ENCODE data around the gene EXOC6. TPM values are rescaled to one million over a fixed set of nuclear protein-coding genes. Genes with fewer than 3 reads are reported as not detected.

EXOC6 gene
- total RNA-seq, 1 donor from 2014 or later = 13.9 TPM

DNA sequence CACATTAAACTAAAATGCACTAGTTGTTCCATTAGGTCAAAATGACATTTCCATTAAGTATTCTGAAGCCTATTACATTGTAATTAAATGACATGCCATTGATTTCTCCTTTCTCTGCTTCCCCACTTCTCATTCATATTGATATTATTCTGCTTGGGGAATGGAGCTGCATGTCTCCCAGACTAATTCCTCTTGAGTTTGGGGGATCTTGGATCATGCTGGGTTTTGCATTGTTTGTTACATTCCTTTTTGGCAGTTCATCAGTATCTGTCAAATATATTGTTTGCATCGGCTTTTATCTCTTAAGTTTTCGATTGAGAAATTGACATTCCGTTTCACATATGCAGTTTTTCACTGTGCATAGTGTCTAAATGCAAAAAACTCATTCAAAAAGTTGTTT, 147.2 kb downstream of the EXOC6 start:
- intact Hi-C loops (cut with micrococcal nuclease) = no loop called here

DNA sequence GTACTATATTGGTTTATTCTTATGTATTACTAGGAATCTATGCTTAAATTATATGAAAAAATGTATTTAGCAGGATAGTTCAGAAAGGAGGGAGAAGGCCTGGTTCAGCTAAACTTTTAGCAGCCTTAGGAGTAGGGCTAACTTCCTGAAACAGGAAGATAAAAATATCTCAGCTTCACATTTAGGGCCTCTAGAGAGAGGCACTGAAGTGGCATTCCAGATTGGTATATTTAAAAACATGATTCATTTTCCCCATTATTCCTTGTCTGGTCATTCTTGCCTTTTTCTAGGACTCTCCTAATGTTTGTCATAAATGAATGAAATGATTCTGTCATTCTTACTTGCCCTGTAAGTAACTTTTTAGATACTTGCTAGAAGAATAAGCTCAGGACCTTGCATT, 149.3 kb downstream of the EXOC6 start:
- intact Hi-C loops (cut with micrococcal nuclease) = no loop called here

DNA sequence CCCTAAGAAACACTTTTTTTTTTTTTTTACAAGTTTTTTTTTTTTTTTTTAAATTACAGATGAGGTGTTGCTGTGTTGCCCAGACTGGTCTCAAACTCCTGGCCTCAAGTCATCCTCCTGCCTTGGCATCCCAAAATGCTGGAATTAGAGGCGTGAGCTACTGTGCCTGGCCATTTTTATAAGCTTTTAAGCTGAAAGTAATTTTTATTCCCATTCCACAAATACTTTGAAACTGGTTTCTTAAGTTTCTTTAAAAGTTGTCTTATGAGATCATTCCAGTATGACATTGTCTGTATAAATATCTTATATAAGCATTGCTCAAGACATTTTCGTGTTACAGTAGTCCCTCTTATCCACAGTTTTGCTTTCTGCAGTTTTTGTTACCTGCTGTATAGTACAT, 150.9 kb downstream of the EXOC6 start:
- intact Hi-C loops (cut with micrococcal nuclease) = no loop called here

- intact Hi-C loops (cut with micrococcal nuclease) = loop anchor here (5.0 kb wide), 1 partner anchor 346 kb away; no protein-coding TSS in a partner anchor
Measured at GRCh38 chr10:93006435-93007039, 158.2 kb downstream of the EXOC6 start.

DNA sequence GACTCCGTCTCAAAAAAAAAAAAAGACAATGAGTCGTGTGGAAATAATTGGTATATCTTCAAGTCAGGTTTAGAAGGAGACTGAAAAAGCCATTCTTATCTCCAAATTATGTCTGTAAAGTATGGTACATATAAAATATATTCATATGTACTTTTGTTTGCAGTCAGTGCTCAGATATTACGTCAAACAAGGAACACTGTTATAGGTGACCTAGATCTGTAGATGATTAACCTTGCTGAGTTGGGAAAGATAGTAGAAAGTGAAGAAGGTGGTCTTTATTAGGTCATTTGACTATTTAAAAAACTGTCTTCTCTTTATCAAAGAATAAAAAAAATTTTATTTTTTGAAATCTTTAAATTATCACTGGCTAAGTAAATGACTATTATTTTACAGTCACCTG, 167.4 kb downstream of the EXOC6 start:
- intact Hi-C loops (cut with micrococcal nuclease) = no loop called here

GRCh38 chr10:93023013-93023650, 174.8 kb downstream of the EXOC6 start:
- intact Hi-C loops (cut with micrococcal nuclease) = no loop called here

DNA sequence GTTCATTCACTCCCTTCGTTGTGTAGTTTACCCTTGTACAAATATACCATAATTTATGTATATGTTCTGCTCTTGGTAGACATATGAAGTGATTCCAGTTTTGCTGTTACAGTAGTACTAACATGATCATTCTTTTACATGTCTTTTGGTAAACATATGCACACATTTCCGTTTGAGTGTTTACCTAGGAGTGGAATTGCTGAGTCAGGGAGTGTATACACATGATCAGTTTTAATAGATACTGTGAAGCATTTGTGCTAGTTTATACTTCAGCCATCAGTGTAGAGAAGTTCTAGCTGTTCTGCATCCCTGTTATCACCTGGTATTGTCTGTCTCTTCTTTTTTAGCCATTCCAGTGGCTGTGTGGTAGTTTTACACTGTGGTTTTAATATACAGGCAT, 177.8 kb downstream of the EXOC6 start:
- intact Hi-C loops (cut with micrococcal nuclease) = no loop called here

GRCh38 chr10:93027508-93027907, 179.2 kb downstream of the EXOC6 start:
- intact Hi-C loops (cut with micrococcal nuclease) = no loop called here

DNA sequence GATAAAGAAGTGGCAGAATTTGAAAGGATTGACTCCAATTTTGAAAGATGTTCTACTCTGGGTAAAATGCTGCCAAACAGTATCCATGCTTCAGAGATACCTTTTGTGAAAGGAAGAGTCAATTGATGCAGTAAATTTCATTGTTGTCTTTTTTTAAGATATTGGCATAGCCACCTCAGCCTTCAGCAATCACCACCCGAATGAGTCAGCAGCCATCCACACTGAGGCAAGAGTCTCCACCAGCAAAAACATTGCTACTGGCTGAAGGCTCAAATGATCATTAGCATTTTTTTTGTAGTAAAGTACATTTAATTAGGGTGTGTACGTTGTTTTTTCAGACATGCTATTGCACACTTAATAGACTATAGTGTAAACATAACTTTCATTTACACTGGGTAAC, 180.6 kb downstream of the EXOC6 start:
- intact Hi-C loops (cut with micrococcal nuclease) = no loop called here

GRCh38 chr10:93030409-93030808, 182.1 kb downstream of the EXOC6 start:
- intact Hi-C loops (cut with micrococcal nuclease) = no loop called here

DNA sequence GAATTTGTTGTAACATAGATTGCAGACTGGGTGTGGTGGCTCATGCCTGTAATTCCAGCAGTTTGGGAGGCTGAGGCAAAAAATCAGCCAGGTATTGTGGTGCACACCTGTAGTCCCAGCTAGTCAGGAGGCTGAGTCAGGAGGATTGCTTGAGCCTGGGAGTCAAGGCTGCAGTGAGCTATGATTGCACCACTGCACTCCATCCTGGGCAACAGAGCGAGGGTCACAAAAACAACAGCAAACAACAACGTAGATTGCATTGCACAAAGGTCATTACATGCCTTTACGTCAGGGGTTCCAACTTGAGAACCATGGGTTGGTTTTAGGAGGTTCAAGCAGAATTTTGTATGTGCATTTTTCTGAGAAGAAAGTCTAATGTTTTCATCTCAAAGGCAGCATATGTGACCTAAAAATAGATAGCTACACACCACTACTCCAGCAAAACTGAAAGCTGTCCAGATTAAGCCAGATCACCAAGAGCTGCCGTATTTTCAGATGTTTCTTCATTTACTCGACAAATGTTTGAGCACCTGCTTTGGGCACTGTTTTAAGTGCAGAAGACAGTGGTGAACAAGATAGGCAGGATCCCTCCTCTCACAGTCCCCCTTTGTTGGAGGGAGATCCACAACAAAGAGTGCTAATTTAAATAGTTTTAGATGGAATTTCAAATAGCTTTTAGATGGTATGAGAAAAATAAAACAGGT, 183.9 kb downstream of the EXOC6 start:
- intact Hi-C loops (cut with micrococcal nuclease) = no loop called here

GRCh38 chr10:93032809-93033137, 184.5 kb downstream of the EXOC6 start:
- intact Hi-C loops (cut with micrococcal nuclease) = no loop called here

GRCh38 chr10:93034426-93034825, 186.1 kb downstream of the EXOC6 start:
- intact Hi-C loops (cut with micrococcal nuclease) = no loop called here

- intact Hi-C loops (cut with micrococcal nuclease) = loop anchor here (1.0 kb wide), 1 partner anchor 154 kb away; no protein-coding TSS in a partner anchor
Measured at GRCh38 chr10:93039110-93039509, 190.8 kb downstream of the EXOC6 start.

GRCh38 chr10:93039721-93040120, 191.4 kb downstream of the EXOC6 start:
- intact Hi-C loops (cut with micrococcal nuclease) = loop anchor here (1.0 kb wide), 1 partner anchor 154 kb away; no protein-coding TSS in a partner anchor

GRCh38 chr10:93054486-93054885, 206.2 kb downstream of the EXOC6 start:
- intact Hi-C loops (cut with micrococcal nuclease) = no loop called here

DNA sequence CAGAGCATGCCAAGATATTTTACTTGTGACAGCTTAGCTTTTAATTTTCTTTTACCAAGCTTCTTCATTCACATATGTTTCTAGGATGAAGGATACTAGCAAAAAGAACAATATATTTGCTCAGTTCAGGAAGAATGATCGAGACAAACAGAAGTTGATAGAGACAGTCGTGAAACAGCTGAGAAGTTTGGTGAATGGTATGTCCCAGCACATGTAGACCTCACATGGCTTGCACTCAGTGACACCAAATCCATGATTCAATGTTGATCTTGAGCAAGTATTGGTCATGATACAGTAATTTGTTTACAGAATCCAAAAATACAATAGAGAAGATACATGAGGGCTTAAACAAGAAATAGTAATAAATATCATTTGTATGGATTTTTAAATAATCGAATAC, 209.8 kb downstream of the EXOC6 start:
- intact Hi-C loops (cut with micrococcal nuclease) = loop anchor here (2.0 kb wide), 1 partner anchor 17 kb away; no protein-coding TSS in a partner anchor

GRCh38 chr10:93059975-93060886, 211.9 kb downstream of the EXOC6 start, which contains the start of gene CYP26C1:
Gene CYP26C1 (plus strand): TSS chr10:93060798. CDS start chr10:93061264, 466 bp downstream.
- intact Hi-C loops (cut with micrococcal nuclease) = loop anchor here (2.0 to 5.0 kb wide), 2 partner anchors 15 to 173 kb away; no protein-coding TSS in a partner anchor

DNA sequence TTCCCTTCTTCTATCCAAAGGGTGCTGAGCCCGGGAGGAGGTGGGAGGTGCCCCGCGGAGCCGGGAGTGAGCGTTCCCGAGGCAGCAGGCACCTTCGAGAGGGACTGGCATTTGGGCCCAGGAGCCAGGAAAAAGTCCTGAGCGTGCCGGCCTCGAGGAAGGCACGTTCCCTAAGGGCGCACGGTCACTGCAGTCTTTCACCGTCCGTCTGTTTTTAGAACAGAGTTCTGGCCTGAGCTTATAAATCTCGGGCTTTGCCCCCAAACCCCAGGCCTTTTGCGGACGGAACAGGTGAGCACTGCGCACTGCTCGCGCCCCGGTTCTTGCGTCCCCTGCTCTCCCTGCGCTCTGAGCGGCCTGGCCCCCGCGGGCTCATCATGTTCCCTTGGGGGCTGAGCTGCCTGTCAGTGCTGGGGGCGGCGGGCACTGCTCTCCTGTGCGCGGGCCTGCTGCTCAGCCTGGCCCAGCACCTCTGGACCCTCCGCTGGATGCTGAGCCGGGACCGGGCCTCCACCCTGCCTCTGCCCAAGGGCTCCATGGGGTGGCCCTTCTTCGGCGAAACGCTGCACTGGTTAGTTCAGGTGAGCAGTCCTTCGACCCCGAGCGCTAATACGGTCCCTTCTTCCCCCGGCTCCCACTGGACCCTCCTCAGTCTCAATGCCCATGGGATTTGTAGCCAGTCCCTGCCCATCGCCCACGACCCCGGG, 212.7 kb downstream of the EXOC6 start:
- intact Hi-C loops (cut with micrococcal nuclease) = loop anchor here (5.0 kb wide), 1 partner anchor 174 kb away; no protein-coding TSS in a partner anchor

Measured in T-helper 1 cell treated with Interleukin-12 subunit alpha and Interleukin-12 subunit beta and Interleukin-4 antibody, amounts not matched to agents 30 ng/mL and 1 ng/mL, for 36 hours (primary cell).